Stimulated activated CD8-positive, alpha-beta memory T cell treated with anti-CD3 and anti-CD28 coated beads, Interleukin-15, amount 100 ng/mL, for 1 hour (primary cell): ENCODE results near the gene IFT172.

Source experiments
- DNase-seq: peaks from one replicate; pipeline ENCODE4 v3.0.0-alpha.2; 2020; ENCODE audit warnings: low read depth

Gene IFT172

DNA sequence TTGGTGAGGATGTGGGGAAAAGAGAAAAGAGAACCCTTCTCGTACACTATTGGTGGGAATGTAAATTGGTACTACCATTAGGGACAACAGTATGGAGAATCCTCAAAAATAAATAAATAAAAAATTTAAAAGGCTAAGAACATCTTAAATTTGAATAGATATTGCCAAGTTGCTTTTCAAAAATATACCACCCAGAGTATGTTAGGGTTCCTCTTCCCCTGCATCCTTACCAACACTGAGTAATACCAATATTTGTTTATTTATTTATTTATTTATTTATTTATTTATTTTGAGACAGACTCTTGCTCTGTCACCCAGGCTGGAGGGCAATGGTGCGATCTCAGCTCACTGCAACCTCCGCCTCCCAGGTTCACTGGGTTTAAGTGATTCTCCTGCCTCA is 66.6 kb downstream of the IFT172 start:
- DNase-seq, result no peak

DNA sequence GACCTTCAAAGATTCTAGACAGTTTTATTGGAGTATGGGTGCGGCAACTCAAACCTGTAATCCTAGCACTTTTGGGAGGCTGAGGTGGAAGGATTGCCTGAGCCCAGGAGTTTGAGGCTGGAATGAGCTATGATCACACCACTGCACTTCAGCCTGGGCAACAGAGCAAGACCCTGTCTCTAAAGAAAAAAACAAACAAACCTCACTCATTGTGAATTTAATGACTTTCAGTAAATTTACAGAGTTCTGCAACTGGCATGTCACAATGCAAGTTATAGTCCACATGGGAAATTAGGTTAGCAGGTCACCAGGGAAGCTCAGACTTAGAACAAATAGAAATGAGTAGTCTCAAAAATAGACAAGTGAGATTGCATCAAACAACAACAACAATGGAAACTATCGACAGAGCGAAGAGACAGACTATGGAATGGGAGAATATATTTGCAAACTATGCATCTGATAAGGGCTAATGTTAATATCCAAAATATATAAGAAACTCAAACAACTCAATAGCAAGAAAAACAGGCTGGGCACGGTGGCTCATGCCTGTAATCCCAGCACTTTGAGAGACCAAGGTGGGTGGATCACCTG is 67.8 kb downstream of the IFT172 start:
- DNase-seq, result no peak

DNA sequence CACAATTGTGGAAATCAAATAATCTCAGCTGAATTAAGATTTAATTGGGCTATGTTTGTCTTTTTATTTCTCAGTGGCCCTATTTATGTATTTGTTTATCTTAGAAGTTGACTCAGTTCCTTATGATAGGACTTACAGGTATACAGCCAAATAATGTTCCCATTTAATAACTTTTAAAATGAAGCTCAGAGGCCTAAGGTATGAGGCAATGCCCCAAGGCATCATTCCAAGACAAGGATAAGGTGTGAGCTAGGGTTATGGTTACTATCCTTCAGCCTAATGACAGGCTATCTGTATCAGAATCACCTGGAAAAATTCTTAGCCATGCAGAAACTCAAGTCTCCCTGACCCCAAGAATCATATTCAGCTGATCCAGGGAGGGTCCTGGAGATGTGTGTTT is 68.5 kb downstream of the IFT172 start:
- DNase-seq, result no peak

DNA sequence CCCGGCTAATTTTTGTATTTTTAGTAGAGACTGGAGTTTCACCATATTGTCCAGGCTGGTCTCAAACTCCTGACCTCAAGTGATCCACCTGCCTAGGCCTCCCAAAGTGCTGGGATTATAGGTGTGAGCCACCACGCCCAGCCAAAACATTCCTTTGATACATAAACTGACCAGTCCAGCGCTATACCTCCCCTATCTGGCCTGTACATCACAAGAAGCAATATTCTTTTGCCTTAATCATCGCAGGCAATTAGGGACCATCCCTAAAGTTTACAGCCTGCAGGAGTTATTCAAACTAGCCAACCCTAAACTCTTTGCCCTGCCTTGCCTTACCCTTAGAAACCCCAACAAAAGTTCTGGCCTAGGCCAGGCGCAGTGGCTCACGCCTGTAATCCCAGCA is 73.4 kb downstream of the IFT172 start:
- DNase-seq, result no peak

DNA sequence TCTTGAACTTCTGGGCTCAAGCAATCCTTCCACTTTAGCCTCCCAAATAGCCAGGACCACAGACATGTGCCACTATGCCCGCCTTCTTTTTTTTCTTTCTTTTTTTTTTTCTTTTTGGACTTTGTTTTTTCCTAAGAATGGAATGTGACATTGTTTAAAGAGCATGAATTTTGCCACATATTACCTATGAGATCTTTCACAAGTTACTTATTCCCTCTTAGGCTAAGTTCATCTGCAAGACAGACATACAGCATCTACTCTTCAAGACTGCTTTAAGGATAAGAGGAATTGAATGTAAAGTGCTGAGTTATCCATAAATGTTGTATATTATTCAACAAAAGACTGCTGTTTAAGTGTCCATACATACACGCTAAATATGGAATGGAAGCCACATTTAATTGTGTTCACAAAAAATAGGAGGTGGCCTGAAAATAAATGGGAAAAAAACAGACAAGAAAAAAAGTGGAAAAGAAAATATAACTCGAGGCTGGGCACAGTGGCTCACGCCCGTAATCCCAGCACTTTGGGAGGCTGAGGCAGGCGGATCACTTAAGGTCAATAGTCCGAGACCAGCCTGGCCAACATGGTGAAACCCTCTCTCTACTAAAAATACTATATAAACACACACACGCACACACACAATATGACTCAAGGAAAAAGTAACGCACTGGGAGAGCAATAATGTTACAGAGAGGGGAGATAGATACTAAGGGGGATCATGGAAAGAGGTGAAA is 77.0 kb downstream of the IFT172 start:
- DNase-seq, result no peak

DNA sequence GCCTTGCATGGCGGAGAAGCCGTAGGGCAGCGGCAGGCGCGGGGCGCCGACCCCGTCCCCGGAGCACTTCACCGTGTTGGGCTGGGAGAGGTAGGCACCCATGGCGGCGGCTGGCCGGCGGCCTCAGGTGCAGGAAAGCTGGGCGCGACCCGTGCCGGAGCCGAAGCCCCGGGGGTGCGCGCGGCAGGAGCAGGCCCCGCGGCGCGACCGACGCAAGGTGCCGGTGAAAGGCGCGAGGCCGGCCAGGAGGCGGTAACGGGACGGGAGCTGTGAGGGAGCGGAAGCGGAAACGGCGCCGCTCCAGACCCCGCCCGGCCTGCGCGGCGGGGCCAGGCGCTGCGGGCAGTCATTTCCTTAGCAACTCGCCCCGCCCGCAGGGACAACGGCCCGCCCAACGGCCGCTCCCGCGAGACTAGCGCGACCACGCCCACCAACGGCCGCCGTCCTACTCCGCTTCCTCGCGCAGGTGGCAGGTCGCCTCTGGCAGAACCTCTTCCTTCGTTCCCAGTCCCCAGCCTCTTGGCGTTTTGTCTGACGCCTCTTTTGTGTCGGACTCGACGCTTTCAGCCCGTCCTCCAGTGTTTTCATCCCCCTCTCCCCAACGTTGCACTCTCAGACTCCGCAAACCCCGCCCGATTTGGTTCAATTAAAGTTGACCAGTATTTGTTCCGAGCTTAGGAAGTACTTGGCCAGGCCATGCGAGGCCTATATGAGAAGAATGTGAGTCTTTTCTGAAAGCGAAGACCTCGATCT is 80.0 kb downstream of the IFT172 start, which contains the start of gene PPM1G:
Gene PPM1G (minus strand): TSS at position 271 of the 753 bp plus-strand sequence. CDS start 169 bp downstream, at position 102.
- DNase-seq, result peak; percentile 95

DNA sequence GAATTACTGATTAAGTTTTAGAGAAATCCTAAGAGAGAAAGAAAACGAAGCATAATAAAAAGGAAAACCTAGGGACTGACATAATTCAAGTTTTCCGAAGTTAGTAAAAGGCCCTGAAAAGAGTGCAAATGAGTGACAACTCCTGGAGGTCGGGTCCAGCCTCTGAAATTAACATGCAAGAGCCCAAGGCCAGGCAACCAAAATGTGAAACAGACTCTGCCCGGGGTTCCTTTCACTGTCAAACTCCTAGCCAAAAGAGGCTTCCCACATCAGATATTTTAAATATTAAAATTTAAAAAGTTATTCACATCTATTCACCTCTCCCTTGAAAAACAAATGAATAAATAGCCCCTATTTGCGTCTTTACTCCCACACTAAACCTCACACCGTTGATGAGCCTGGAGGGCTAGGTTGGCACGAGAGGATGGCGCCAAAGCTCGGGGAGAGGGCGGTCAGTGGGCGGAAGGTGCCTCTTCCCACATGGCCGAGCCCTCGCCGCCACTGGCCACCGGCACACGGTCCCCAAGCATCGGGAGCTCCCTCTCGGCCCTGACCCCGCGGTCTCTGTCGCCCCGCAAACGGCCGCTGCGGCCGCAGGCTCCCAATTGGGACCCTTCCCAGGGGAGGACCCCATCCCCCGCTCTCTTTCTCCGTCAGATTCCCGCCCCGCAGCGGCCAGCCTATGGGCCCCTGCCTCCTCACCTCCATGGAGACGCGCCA is 80.8 kb downstream of the IFT172 start:
- no peak for DNase-seq

DNA sequence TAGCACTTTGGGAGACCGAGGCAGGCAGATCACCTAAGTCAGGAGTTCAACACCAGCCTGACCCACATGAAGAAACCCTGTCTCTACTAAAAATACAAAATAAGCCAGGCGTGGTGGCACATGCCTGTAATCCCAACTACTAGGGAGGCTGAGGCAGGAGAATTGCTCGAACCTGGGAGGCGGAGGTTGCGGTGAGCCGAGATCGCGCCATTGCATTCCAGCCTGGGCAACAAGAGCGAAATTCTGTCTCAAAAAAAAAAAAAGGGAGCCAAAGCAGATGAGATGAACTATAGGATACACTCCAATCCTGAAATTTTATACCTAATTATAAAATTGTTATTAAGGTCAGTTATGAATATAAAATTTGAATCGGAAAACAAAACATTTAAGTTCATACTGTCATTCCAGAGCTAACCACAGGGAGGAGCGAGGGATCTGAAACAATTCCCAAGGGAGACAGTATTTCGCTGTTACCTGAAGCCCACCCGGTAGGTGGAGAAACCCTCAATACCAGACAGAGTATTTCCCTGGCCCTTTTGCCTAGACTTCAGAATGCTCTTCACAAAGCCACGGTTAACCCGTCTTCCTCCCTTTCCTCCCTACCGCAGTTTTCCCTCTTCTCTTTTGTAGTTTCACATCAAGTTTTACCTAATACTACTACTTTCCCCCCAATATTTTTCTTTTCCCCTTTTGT is 81.6 kb downstream of the IFT172 start:
- DNase-seq, result no peak

DNA sequence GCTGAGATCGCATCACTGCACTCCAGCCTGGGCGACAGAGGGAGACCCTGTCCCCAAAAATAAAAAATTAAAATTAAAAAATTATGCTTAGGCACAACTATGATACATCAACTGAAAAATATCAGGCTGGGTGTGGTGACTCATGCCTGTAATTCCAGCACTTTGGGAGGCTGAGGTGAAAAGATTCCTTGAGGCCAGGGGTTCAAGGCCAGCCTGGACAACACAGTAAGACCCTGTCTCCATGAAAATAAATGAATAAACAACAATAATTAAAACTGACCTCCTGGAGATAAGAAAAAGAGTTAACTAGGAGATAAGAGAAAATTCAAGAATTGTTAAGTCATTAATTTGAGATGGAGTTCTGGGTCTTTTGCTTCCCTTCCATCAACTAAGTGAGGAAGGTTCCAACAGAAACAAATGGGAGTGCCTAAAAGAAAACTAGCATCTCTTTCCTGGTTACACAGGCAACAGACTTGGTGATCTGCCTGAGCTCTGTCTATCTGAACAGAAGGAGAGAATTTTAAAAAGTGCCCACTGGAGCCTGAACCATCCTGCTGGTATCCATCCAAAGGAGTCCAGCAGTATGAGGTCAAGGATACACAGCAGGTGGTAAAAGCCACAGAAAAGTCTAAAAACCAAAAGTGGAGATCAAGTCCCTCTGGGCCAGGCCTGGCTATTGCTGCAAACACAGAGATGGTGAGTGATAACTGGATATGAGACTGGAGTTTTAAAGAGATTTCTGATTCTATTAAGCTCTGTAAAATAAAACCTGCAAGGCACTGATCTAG is 89.0 kb downstream of the IFT172 start:
- DNase-seq, result no peak

DNA sequence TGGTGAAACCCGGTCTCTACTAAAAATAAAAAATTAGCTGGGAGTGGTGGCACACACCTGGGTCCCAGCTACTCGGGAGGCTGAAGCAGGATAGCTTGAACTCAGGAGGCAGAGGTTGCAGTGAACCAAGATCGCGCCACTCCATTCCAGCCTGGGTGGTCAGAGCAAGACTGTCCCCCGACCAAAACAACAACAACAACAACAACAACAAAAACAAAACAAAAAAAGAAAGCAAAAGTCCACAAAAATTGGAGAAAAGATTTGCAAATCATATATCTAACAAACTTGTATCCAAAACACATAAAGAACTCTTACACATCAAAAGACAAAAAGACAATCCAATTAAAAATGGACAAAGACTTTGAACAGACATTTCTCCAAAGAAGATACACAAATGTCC is 90.6 kb downstream of the IFT172 start:
- no peak for DNase-seq
